K562 (cell line): Measurements from ENCODE around the gene ZNF546. TPM values are rescaled to one million over a fixed set of nuclear protein-coding genes. Genes with fewer than 3 reads are reported as not detected.

Experiments
- BACH1 ChIP-seq: fragments of 200-800 bp; sonication (Bioruptor generic); IDR thresholded peaks from 2 replicates; pipeline ENCODE4 v1.6.1; 2016; ENCODE audit warnings: missing genetic modification characterization, missing compliant biosample characterization
- BRD9 ChIP-seq: fragments of 450-650 bp; IDR thresholded peaks from 2 replicates; pipeline ENCODE4 v1.6.1; 2018; ENCODE audit warnings: low read depth; ENCODE audit not compliant: partially characterized antibody
- CHD7 ChIP-seq: fragments of 200-600 bp; sonication (generic); IDR thresholded peaks from one replicate; pipeline ENCODE4 v1.6.1; 2012; ENCODE audit warnings: mild to moderate bottlenecking, low read depth, low read length, inconsistent platforms
- ERF ChIP-seq: fragments of 450-650 bp; formaldehyde crosslinking; IDR thresholded peaks from 2 replicates; pipeline ENCODE4 v1.4.0; 2020; ENCODE audit warnings: mild to moderate bottlenecking, mixed read lengths
- NCOA2 ChIP-seq, 2 experiments: fragments of 450-650 bp; IDR thresholded peaks; 2 replicates each; pipeline ENCODE4 v1.6.1; 2018; ENCODE audit warnings: mild to moderate bottlenecking in 2 of 2, moderate library complexity in 1 of 2; ENCODE audit not compliant: partially characterized antibody in 2 of 2
- NFATC3 ChIP-seq: fragments of 450-650 bp; IDR thresholded peaks from 2 replicates; pipeline ENCODE4 v1.6.1; 2017; ENCODE audit warnings: mild to moderate bottlenecking
- SOX6 ChIP-seq: fragments of 450-650 bp; IDR thresholded peaks from 2 replicates; pipeline ENCODE4 v1.6.1; 2014; ENCODE audit warnings: mild to moderate bottlenecking
- TARDBP ChIP-seq: fragments of 450-650 bp; IDR thresholded peaks from 2 replicates; pipeline ENCODE4 v1.6.1; 2016
- TBL1XR1 ChIP-seq, 2 experiments: IDR thresholded peaks; 2 replicates each; pipeline ENCODE4 v1.6.1; 2012; ENCODE audit warnings: improper control_type of control experiment in 2 of 2, low read length in 2 of 2, mild to moderate bottlenecking in 1 of 2
- TOE1 ChIP-seq, 2 experiments: fragments of 450-650 bp in 1 of 2; sonication (generic) in 1 of 2; formaldehyde crosslinking in 1 of 2; IDR thresholded peaks; 2 replicates each; pipeline versions ENCODE4 v1.7.1 to v1.8.0; 2016 to 2022; ENCODE audit warnings: borderline replicate concordance in 2 of 2, mild to moderate bottlenecking in 2 of 2, antibody characterized with exemption in 1 of 2, inconsistent platforms in 1 of 2, low read depth in 1 of 2, missing genetic modification reagents in 1 of 2, moderate library complexity in 1 of 2
- ZNF76 ChIP-seq: fragments of 250-450 bp; sonication (Bioruptor Pico); IDR thresholded peaks from 2 replicates; pipeline ENCODE4 v1.4.0; 2020; ENCODE audit warnings: mild to moderate bottlenecking, moderate library complexity, borderline replicate concordance
- polyA plus RNA-seq, 8 experiments: library from polyadenylated mRNA; depleted of rRNA in 4 of 8; stranded (reverse) in 5 of 8; unstranded in 3 of 8; fragments of >200 nt; fragmentation: Nextera tagmentation in 2 of 8; fragmentation: Illumina TruSeq in 1 of 8; extraction: Ambion mirVana in 2 of 8; extraction: Trizol in 1 of 8; gene quantifications; 2 replicates each; pipeline versions ENCODE4 v1.2.1 to v1.2.3, GENCODE V29; 2011 to 2014; ENCODE audit warnings: inconsistent platforms in 1 of 8, missing spikeins in 1 of 8
- total RNA-seq, 7 experiments: library from RNA; depleted of rRNA in 6 of 7; stranded (reverse); fragments of >200 nt in 6 of 7; fragmentation: Illumina TruSeq in 2 of 7; extraction: Trizol in 2 of 7; gene quantifications; 2 replicates each; pipeline versions ENCODE4 v1.2.1 to v1.2.3, GENCODE V29; 2011 to 2021; ENCODE audit warnings: low replicate concordance in 1 of 7
- TF ChIP-seq, protein P1 (sequence below): fragments of 250-450 bp; sonication (Bioruptor Pico); IDR thresholded peaks from 2 replicates; pipeline ENCODE4 v1.8.0; 2022; ENCODE audit warnings: moderate library complexity, mild to moderate bottlenecking, inconsistent platforms
- TF ChIP-seq, protein P2 (sequence below): IDR thresholded peaks from 2 replicates; pipeline ENCODE4 v1.6.1; 2011; ENCODE audit warnings: borderline replicate concordance, low read depth, mild to moderate bottlenecking, moderate library complexity, low read length; ENCODE audit not compliant: insufficient read depth, poor library complexity, severe bottlenecking

ZNF546 gene
- total and polyA plus RNA-seq, 9 of the 15 experiments (the other 6 are each of a cell fraction or from before 2014, with no cell fraction given), result 0.73 to 5.1 (median 2.2) TPM

GRCh38 chr19:39970675-39971379, 26.0 kb upstream of the ZNF546 start, which contains the start of gene PSMC4 (continued):
- TF ChIP-seq CHD7 (no peak), TOE1 (IDR thresholded peaks at IDR 0.05; ENCODE audit: borderline replicate concordance) (peak; percentile 53; the same call in 1 of the 2 replicates), TOE1 (CRISPR knock-in tag; IDR thresholded peaks at IDR 0.05; ENCODE audit: borderline replicate concordance, low read depth) (peak; percentile 69; the same call in 1 of the 2 replicates), NCOA2 (IDR thresholded peaks at IDR 0.05; ENCODE audit: partially characterized antibody in 2 of 2) (no peak), TARDBP (no peak), ZNF76 (CRISPR knock-in tag) (no peak), BRD9 (peak; percentile 39), TBL1XR1 (IDR thresholded peaks at IDR 0.05; ENCODE audit: low read length in 2 of 2) (peak; percentile 33 to 56; a peak in 1 of 4 replicates), NFATC3 (no peak), ERF (CRISPR knock-in tag) (no peak; the same call in 1 of the 2 replicates), BACH1 (tag) (no peak), SOX6 (peak; percentile 52; the same call in 1 of the 2 replicates)
- TF ChIP-seq, protein P1, sequence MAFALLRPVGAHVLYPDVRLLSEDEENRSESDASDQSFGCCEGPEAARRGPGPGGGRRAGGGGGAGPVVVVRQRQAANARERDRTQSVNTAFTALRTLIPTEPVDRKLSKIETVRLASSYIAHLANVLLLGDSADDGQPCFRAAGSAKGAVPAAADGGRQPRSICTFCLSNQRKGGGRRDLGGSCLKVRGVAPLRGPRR, result no peak
- TF ChIP-seq, protein P2, sequence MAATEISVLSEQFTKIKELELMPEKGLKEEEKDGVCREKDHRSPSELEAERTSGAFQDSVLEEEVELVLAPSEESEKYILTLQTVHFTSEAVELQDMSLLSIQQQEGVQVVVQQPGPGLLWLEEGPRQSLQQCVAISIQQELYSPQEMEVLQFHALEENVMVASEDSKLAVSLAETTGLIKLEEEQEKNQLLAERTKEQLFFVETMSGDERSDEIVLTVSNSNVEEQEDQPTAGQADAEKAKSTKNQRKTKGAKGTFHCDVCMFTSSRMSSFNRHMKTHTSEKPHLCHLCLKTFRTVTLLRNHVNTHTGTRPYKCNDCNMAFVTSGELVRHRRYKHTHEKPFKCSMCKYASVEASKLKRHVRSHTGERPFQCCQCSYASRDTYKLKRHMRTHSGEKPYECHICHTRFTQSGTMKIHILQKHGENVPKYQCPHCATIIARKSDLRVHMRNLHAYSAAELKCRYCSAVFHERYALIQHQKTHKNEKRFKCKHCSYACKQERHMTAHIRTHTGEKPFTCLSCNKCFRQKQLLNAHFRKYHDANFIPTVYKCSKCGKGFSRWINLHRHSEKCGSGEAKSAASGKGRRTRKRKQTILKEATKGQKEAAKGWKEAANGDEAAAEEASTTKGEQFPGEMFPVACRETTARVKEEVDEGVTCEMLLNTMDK, result peak; percentile 61
